ENCODE measurements around the gene YTHDF1.

DNA sequence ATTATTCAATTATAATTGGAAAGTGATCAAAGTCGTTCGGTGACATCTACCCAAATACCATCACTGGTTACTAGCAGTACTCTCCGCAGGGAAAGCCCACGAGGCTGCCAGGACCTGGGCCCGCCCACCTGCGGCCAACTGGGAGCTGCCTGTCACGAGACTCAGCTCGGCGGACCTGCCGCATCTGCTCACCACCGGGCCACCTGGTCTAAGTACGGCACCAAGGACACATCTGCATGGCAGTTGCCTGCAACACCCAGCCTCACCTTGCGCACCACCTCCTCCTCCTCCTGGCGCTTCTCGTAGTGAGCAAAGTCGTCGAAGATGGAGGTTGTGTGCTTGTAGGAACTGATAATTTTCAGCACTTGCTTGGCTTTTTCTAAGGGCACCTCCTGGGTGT is 13.9 kb downstream of the YTHDF1 start:
- TF ChIP-seq, protein P1, sequence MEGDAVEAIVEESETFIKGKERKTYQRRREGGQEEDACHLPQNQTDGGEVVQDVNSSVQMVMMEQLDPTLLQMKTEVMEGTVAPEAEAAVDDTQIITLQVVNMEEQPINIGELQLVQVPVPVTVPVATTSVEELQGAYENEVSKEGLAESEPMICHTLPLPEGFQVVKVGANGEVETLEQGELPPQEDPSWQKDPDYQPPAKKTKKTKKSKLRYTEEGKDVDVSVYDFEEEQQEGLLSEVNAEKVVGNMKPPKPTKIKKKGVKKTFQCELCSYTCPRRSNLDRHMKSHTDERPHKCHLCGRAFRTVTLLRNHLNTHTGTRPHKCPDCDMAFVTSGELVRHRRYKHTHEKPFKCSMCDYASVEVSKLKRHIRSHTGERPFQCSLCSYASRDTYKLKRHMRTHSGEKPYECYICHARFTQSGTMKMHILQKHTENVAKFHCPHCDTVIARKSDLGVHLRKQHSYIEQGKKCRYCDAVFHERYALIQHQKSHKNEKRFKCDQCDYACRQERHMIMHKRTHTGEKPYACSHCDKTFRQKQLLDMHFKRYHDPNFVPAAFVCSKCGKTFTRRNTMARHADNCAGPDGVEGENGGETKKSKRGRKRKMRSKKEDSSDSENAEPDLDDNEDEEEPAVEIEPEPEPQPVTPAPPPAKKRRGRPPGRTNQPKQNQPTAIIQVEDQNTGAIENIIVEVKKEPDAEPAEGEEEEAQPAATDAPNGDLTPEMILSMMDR (IDR thresholded peaks at IDR 0.05) = no peak
- TF ChIP-seq POLR2A (IDR thresholded peaks at IDR 0.05; ENCODE audit: low read depth) (no peak), POLR2AphosphoS5 (IDR thresholded peaks at IDR 0.05) (no peak), EP300 (IDR thresholded peaks at IDR 0.05) (no peak)

Measured in esophagus muscularis mucosa (tissue), 4 donors.